ENCODE data around the gene TNIP1. TPM values are rescaled to one million over a fixed set of nuclear protein-coding genes. Genes with fewer than 3 reads are reported as not detected.

TNIP1 gene
- total RNA-seq, 1 experiment from 2014 or later = 339 TPM

DNA sequence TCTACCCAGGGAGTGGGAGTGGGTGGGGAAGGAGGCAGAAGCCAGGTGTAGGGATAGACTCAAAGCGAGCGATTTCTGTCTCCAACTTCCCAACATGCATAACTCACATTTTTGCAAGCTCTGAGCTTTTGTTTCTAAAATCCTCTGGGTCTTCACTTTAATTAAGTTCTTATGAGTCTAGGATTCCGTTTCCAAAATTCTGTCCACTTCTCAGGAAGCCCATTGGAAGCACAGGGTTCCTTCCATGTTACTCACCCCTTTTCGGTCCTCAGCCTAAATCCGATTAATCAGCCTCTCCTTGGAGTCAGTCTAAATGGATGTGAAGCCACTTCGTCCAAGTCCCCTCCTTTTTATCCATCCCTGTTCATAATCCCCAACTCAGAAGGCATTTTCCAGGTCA, 59.1 kb downstream of the TNIP1 start:
- H3K4me3 Mint-ChIP-seq (ENCODE audit: low read depth, unreplicated experiment) = no peak overlapping the region
- intact Hi-C loops (cut with micrococcal nuclease; ENCODE audit: unreplicated experiment) = no loop called here

DNA sequence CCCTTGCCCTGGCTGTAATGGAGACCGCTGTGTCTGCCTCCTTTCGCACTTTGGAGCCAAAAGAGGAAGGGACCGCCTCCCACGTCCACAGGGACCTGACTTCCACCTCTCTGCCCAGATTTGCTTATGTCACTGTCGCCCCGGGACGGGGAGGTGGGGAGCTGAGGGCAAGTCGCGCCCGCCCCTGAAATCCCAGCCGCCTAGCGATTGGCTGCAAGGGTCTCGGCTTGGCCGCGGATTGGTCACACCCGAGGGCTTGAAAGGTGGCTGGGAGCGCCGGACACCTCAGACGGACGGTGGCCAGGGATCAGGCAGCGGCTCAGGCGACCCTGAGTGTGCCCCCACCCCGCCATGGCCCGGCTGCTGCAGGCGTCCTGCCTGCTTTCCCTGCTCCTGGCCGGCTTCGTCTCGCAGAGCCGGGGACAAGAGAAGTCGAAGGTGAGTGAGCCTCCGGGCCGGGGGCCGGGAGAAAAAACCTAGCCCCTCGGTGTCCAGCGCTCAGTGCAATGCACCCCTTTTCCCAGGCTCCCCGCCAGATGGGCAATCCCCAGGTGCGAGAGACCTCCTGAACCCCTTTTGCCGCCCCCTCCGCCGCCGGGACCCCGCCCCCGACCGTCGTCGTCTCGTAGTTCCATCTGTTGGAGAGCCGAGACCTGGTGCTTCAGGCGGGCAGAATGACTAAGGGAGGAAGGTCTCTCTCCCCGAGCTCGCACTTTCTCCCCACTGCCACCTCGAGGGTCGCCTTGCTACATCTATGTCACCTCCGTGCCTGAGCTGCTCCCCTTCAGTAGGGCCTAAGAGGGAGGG, 60.3 kb downstream of the TNIP1 start, which contains the start of gene GPX3:
Gene GPX3 (plus strand): TSS at position 288 of the 807 bp plus-strand sequence. CDS start 64 bp downstream, at position 352.
- intact Hi-C loops (cut with micrococcal nuclease; ENCODE audit: unreplicated experiment) = no loop called here
- Mint-ChIP-seq H3K27me3 (ENCODE audit: unreplicated experiment) (no peaks in the 10 kb centered on the region), H3K9me3 (ENCODE audit: low read depth, unreplicated experiment) (no peaks in the 10 kb centered on the region), H3K4me1 (ENCODE audit: low read depth, unreplicated experiment) (no peaks in the 10 kb centered on the region), H3K4me3 (ENCODE audit: low read depth, unreplicated experiment) (no peak within 1 kb of the TSS), H3K27ac (ENCODE audit: unreplicated experiment) (peak within 1 kb of the TSS; percentile 30), H3K36me3 (ENCODE audit: insufficient read depth, unreplicated experiment) (peaks cover 57% of the 10 kb centered on the region)
- CTCF ChIA-PET = no interaction called here
- TF ChIP-seq, protein P1, sequence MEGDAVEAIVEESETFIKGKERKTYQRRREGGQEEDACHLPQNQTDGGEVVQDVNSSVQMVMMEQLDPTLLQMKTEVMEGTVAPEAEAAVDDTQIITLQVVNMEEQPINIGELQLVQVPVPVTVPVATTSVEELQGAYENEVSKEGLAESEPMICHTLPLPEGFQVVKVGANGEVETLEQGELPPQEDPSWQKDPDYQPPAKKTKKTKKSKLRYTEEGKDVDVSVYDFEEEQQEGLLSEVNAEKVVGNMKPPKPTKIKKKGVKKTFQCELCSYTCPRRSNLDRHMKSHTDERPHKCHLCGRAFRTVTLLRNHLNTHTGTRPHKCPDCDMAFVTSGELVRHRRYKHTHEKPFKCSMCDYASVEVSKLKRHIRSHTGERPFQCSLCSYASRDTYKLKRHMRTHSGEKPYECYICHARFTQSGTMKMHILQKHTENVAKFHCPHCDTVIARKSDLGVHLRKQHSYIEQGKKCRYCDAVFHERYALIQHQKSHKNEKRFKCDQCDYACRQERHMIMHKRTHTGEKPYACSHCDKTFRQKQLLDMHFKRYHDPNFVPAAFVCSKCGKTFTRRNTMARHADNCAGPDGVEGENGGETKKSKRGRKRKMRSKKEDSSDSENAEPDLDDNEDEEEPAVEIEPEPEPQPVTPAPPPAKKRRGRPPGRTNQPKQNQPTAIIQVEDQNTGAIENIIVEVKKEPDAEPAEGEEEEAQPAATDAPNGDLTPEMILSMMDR (IDR thresholded peaks at IDR 0.05; ENCODE audit: unreplicated experiment) = no peak
- no peak for DNase-seq
- no TSS peak for BruUV-seq (replicated peaks)

More for the DNA sequence above, 59.1 kb downstream of the TNIP1 start:
- no peaks in the 10 kb centered on the region for H3K9me3 Mint-ChIP-seq (ENCODE audit: low read depth, unreplicated experiment)
- H3K27ac Mint-ChIP-seq (ENCODE audit: unreplicated experiment) = no peak overlapping the region
- CTCF ChIA-PET = no interaction called here
- H3K4me1 Mint-ChIP-seq (ENCODE audit: low read depth, unreplicated experiment) = no peaks in the 10 kb centered on the region
- TF ChIP-seq, protein P1 (IDR thresholded peaks at IDR 0.05; ENCODE audit: unreplicated experiment) = no peak
- peaks cover 69% of the 10 kb centered on the region for H3K36me3 Mint-ChIP-seq (ENCODE audit: insufficient read depth, unreplicated experiment)
- no peaks in the 10 kb centered on the region for H3K27me3 Mint-ChIP-seq (ENCODE audit: unreplicated experiment)
- no TSS peak for BruUV-seq (replicated peaks)
- no peak for DNase-seq

DNA sequence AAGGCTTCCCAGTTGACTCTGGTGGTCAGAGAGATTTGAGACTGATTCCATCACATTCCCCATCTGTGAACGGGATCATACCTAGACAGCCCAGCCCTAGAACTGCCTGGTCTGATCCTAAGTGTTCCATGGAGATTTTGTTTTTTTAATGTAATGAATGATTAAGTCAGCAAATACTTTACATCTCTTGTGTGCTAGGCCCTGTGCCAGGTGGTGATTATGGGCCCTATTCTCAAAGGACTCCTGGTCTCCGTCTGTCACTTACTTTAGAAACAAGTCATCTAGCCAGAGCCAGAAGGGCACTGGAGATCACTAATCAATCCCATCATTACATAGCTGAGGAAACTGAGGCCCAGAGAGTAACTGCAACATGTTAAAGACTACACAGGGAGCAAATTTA, 61.5 kb downstream of the TNIP1 start:
- no peaks in the 10 kb centered on the region for H3K27me3 Mint-ChIP-seq (ENCODE audit: unreplicated experiment)
- TF ChIP-seq, protein P1 (IDR thresholded peaks at IDR 0.05; ENCODE audit: unreplicated experiment) = no peak

DNA sequence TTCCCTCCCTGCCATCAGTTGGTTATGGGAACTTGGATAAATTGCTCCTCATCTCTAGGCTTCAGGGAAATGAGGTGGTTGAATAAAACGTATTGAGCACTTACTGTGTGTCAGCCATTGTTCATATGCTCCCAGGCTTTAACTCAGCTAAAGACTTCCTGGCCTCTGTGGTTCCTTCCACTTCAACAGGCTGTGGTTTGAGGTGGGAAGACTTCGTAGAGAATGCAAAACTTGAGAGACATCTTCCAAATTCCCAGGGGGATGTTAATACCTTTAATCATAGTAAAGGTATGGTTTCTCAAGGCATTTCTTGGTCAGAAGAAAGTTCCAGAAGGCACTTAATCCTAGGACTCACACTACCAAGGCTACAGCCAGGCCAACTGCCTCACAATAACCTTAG, 62.0 kb downstream of the TNIP1 start:
- TF ChIP-seq, protein P1 (IDR thresholded peaks at IDR 0.05; ENCODE audit: unreplicated experiment) = no peak
- H3K4me3 Mint-ChIP-seq (ENCODE audit: low read depth, unreplicated experiment) = no peak overlapping the region
- intact Hi-C loops (cut with micrococcal nuclease; ENCODE audit: unreplicated experiment) = no loop called here
- H3K9me3 Mint-ChIP-seq (ENCODE audit: low read depth, unreplicated experiment) = no peaks in the 10 kb centered on the region
- no peaks in the 10 kb centered on the region for H3K4me1 Mint-ChIP-seq (ENCODE audit: low read depth, unreplicated experiment)
- no peak for DNase-seq
- no peaks in the 10 kb centered on the region for H3K27me3 Mint-ChIP-seq (ENCODE audit: unreplicated experiment)
- BruUV-seq (replicated peaks) = no TSS peak
- CTCF ChIA-PET = no interaction called here
- H3K36me3 Mint-ChIP-seq (ENCODE audit: insufficient read depth, unreplicated experiment) = peaks cover 40% of the 10 kb centered on the region
- no peak overlapping the region for H3K27ac Mint-ChIP-seq (ENCODE audit: unreplicated experiment)

More for the DNA sequence above, 61.5 kb downstream of the TNIP1 start:
- Mint-ChIP-seq H3K4me3 (ENCODE audit: low read depth, unreplicated experiment) (no peak overlapping the region), H3K9me3 (ENCODE audit: low read depth, unreplicated experiment) (no peaks in the 10 kb centered on the region), H3K4me1 (ENCODE audit: low read depth, unreplicated experiment) (no peaks in the 10 kb centered on the region), H3K36me3 (ENCODE audit: insufficient read depth, unreplicated experiment) (peaks cover 45% of the 10 kb centered on the region), H3K27ac (ENCODE audit: unreplicated experiment) (peak overlapping the region; percentile 30)
- intact Hi-C loops (cut with micrococcal nuclease; ENCODE audit: unreplicated experiment) = no loop called here
- no TSS peak for BruUV-seq (replicated peaks)
- no peak for DNase-seq
- CTCF ChIA-PET = no interaction called here

Data from Calu3 (cell line).